Fibroblast of the conjunctiva (primary cell): ENCODE data around the gene SCNN1G.

Experiments
- DNase-seq: peaks from one replicate; pipeline ENCODE4 v3.0.0-alpha.2; 2010; ENCODE audit warnings: low read depth

The SCNN1G gene

GRCh38 chr16:23202166-23202565 lies 19.6 kb downstream of the SCNN1G start:
- DNase-seq: no peak

- DNase-seq: no peak
Observed at GRCh38 chr16:23206986-23207385, 24.4 kb downstream of the SCNN1G start.

- no peak for DNase-seq
Observed at GRCh38 chr16:23207485-23207884, 24.9 kb downstream of the SCNN1G start.

GRCh38 chr16:23209606-23210005 lies 27.1 kb downstream of the SCNN1G start:
- DNase-seq: no peak

- DNase-seq: no peak
Observed at GRCh38 chr16:23213831-23214230, 31.3 kb downstream of the SCNN1G start.

- no peak for DNase-seq
Observed at GRCh38 chr16:23214796-23215195, 32.3 kb downstream of the SCNN1G start.

GRCh38 chr16:23215435-23215834 lies 32.9 kb downstream of the SCNN1G start:
- DNase-seq: no peak

GRCh38 chr16:23216658-23217246 lies 34.2 kb downstream of the SCNN1G start:
- no peak for DNase-seq

GRCh38 chr16:23217646-23218045 lies 35.1 kb downstream of the SCNN1G start:
- no peak for DNase-seq

- DNase-seq: no peak
Observed at GRCh38 chr16:23222929-23223328, 40.4 kb downstream of the SCNN1G start.

GRCh38 chr16:23223368-23223767 lies 40.8 kb downstream of the SCNN1G start:
- no peak for DNase-seq

- no peak for DNase-seq
Observed at GRCh38 chr16:23225109-23225508, 42.6 kb downstream of the SCNN1G start.

- no peak for DNase-seq
Observed at GRCh38 chr16:23225634-23226033, 43.1 kb downstream of the SCNN1G start.

GRCh38 chr16:23227529-23227928 lies 45.0 kb downstream of the SCNN1G start:
- DNase-seq: no peak

GRCh38 chr16:23229714-23230113 lies 47.2 kb downstream of the SCNN1G start:
- no peak for DNase-seq

GRCh38 chr16:23232806-23233205 lies 50.3 kb downstream of the SCNN1G start:
- DNase-seq: no peak

GRCh38 chr16:23235176-23235575 lies 52.6 kb downstream of the SCNN1G start:
- DNase-seq: no peak

- DNase-seq: no peak
Observed at GRCh38 chr16:23236983-23237382, 54.4 kb downstream of the SCNN1G start.

GRCh38 chr16:23240994-23241393 lies 58.4 kb downstream of the SCNN1G start:
- DNase-seq: no peak

- no peak for DNase-seq
Observed at GRCh38 chr16:23244122-23244521, 61.6 kb downstream of the SCNN1G start.

GRCh38 chr16:23245268-23245667 lies 62.7 kb downstream of the SCNN1G start:
- no peak for DNase-seq

- DNase-seq: no peak
Observed at GRCh38 chr16:23248261-23249194, 66.0 kb downstream of the SCNN1G start.

- no peak for DNase-seq
Observed at GRCh38 chr16:23249830-23250229, 67.3 kb downstream of the SCNN1G start.

- no peak for DNase-seq
Observed at GRCh38 chr16:23252310-23252709, 69.8 kb downstream of the SCNN1G start.
